GM10266 (cell line): ENCODE data around the gene EFS.

ENCODE experiments used
- DNase-seq: peaks from one replicate; pipeline ENCODE4 v3.0.0; 2012; ENCODE audit errors: extremely low spot score
- TF ChIP-seq, protein P1 (sequence below): IDR thresholded peaks from 2 replicates; pipeline ENCODE4 v1.5.1; 2012; ENCODE audit warnings: mild to moderate bottlenecking, low read depth; ENCODE audit not compliant: control insufficient read depth, insufficient read depth; ENCODE audit errors: missing control alignments

EFS gene

GRCh38 chr14:23347406-23348296 is 17.3 kb downstream of the EFS start:
- no peak for DNase-seq
- TF ChIP-seq, protein P1, sequence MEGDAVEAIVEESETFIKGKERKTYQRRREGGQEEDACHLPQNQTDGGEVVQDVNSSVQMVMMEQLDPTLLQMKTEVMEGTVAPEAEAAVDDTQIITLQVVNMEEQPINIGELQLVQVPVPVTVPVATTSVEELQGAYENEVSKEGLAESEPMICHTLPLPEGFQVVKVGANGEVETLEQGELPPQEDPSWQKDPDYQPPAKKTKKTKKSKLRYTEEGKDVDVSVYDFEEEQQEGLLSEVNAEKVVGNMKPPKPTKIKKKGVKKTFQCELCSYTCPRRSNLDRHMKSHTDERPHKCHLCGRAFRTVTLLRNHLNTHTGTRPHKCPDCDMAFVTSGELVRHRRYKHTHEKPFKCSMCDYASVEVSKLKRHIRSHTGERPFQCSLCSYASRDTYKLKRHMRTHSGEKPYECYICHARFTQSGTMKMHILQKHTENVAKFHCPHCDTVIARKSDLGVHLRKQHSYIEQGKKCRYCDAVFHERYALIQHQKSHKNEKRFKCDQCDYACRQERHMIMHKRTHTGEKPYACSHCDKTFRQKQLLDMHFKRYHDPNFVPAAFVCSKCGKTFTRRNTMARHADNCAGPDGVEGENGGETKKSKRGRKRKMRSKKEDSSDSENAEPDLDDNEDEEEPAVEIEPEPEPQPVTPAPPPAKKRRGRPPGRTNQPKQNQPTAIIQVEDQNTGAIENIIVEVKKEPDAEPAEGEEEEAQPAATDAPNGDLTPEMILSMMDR = no peak

GRCh38 chr14:23346693-23347405 is 18.1 kb downstream of the EFS start:
- TF ChIP-seq, protein P1 = no peak
- no peak for DNase-seq

DNA sequence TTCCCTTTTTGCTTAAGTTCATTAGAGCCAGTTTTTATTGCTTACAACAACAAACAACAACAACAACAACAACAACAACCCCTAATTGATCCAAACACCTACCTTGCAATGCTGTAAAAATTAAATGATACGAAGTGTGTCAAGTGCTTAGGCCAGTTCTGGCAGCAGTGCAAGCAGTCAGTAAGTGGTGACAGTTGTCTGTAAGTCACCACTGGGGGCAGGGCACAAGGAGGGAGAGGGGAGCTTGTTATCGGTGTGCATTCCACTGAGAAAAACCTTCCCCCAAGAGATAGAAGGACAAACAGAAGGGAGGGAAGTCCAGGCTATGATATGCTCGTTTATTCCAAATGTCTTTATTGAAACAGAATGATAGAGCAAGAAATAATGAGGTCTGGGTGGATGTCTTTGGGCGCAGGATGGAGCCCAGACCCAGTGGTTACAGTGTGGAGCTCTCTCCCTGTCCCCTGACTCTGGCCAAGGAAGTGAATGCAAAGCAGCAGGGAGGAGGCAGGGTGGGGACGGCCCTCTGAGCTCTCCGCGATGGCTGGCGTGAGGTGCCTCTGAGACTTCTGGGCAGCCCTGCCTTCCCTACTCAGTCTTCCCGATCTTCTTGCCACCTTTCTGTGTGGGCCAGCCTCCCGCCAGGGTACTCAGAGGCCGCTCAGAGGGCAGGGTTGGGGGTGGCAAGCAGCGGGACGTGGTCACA is 18.8 kb downstream of the EFS start:
- DNase-seq = no peak
- TF ChIP-seq, protein P1 = no peak

- TF ChIP-seq, protein P1 = no peak
- DNase-seq = no peak
Measured at GRCh38 chr14:23344481-23344880, 20.5 kb downstream of the EFS start.

- TF ChIP-seq, protein P1 = no peak
- no peak for DNase-seq
Measured at GRCh38 chr14:23339506-23340268, 25.3 kb downstream of the EFS start.

- TF ChIP-seq, protein P1 = no peak
- no peak for DNase-seq
Measured at GRCh38 chr14:23335623-23336022, 29.3 kb downstream of the EFS start.
